GM12878 (cell line): ENCODE results near the gene ZNF768. TPM values are rescaled to one million over a fixed set of nuclear protein-coding genes. Genes with fewer than 3 reads are reported as not detected.
A peak's percentile ranks its signal among the peaks of the same experiment; 100 is the strongest.

ENCODE experiments used
- ATAC-seq: fragments of 200-7000 bp; cut with Tn5 transposase; 3 replicates; pipeline ENCODE4 v1.9.1; 2020; ENCODE audit warnings: mild to moderate bottlenecking, moderate library complexity
- BruUV-seq: library from RNA; stranded (reverse); fragments of 400-500 nt; replicated peaks from 2 replicates; lab custom pipeline; 2021; lab: Mats Ljungman, UMichigan
- CTCF ChIA-PET: fragments of 300-600 bp; sonication (Branson Sonifier 250); formaldehyde crosslinking; extraction: SDS; loops from one replicate; lab custom pipeline; 2021; ENCODE audit warnings: inconsistent platforms; lab: Yijun Ruan, JAX
- POLR2A ChIA-PET: fragments of 350-600 bp; formaldehyde crosslinking; extraction: SDS; loops from one replicate; lab custom pipeline; 2021; ENCODE audit warnings: inconsistent platforms; lab: Charles Lee
- RAD21 ChIA-PET: fragments of 300-600 bp; sonication (Branson Sonifier 250); formaldehyde crosslinking; loops from one replicate; lab custom pipeline; 2023; ENCODE audit warnings: antibody characterized with exemption; ENCODE audit not compliant: unreplicated experiment; lab: Charles Lee
- SMC1A ChIA-PET: fragments of 300-600 bp; sonication (Branson Sonifier 250); formaldehyde crosslinking; loops from one replicate; lab custom pipeline; 2023; ENCODE audit not compliant: unreplicated experiment, uncharacterized antibody; lab: Charles Lee
- DNase-seq: peaks from one replicate; pipeline ENCODE4 v3.0.0-alpha.2; 2011; ENCODE audit warnings: low read depth, low spot score
- FAIRE-seq: peaks from 3 replicates; lab custom pipeline; 2011; peaks lifted over from hg19 to GRCh38; lab: Jason Lieb, UNC
- H2AFZ ChIP-seq: 2 replicates; pipeline ENCODE4 v1.6.0; 2011; ENCODE audit warnings: low read depth, low read length, control low read depth; ENCODE audit not compliant: control insufficient read depth
- H3K27ac ChIP-seq: 2 replicates; pipeline ENCODE4 v1.5.1; 2011; ENCODE audit warnings: control low read depth; ENCODE audit not compliant: control insufficient read depth, insufficient read depth
- H3K27me3 ChIP-seq, 2 experiments: replicated peaks in 1 of 2; 2 replicates each; pipeline versions ENCODE4 v1.6.0 to v1.6.1; 2011; ENCODE audit warnings: low read length in 1 of 2; ENCODE audit not compliant: control insufficient read depth in 2 of 2, insufficient read depth in 2 of 2
- H3K36me3 ChIP-seq, 2 experiments: 2 replicates each; pipeline ENCODE4 v1.5.1; 2011; ENCODE audit warnings: low read length in 1 of 2; ENCODE audit not compliant: control insufficient read depth in 2 of 2, insufficient read depth in 2 of 2
- H3K4me1 ChIP-seq: 2 replicates; pipeline ENCODE4 v1.6.1; 2011; ENCODE audit warnings: mild to moderate bottlenecking, low read length, moderate library complexity, mixed read lengths; ENCODE audit not compliant: control insufficient read depth, insufficient read depth
- H3K4me2 ChIP-seq: 2 replicates; pipeline ENCODE4 v1.6.0; 2011; ENCODE audit warnings: control low read depth; ENCODE audit not compliant: control insufficient read depth, insufficient read depth
- H3K4me3 ChIP-seq: fragments of 200-600 bp; sonication (generic); 2 replicates; pipeline ENCODE4 v1.5.1; 2016
- H3K79me2 ChIP-seq: 2 replicates; pipeline ENCODE4 v1.6.0; 2011; ENCODE audit warnings: low read length; ENCODE audit not compliant: control insufficient read depth, insufficient read depth
- H3K9ac ChIP-seq: 2 replicates; pipeline ENCODE4 v1.8.0; 2011; ENCODE audit warnings: low read length, control low read depth, mixed read lengths; ENCODE audit not compliant: control insufficient read depth, insufficient read depth
- H3K9me3 ChIP-seq: replicated peaks from 3 replicates; pipeline ENCODE4 v1.5.1; 2011; ENCODE audit warnings: mild to moderate bottlenecking, low read length; ENCODE audit not compliant: control insufficient read depth, insufficient read depth
- H4K20me1 ChIP-seq: 2 replicates; pipeline ENCODE4 v1.6.0; 2011; ENCODE audit not compliant: control insufficient read depth, insufficient read depth
- CBX3 ChIP-seq: fragments of 200-600 bp; sonication (generic); IDR thresholded peaks from 2 replicates; pipeline ENCODE4 v1.6.1; 2016; ENCODE audit warnings: low read depth, borderline replicate concordance
- PKNOX1 ChIP-seq: fragments of 450-650 bp; IDR thresholded peaks from 2 replicates; pipeline ENCODE4 v1.6.1; 2016; ENCODE audit warnings: mild to moderate bottlenecking
- POLR2AphosphoS2 ChIP-seq: IDR thresholded peaks from 2 replicates; pipeline ENCODE4 v1.6.1; 2011; ENCODE audit warnings: low read depth, mild to moderate bottlenecking, low read length, improper control_type of control experiment, moderate library complexity
- SIN3A ChIP-seq: IDR thresholded peaks from 2 replicates; pipeline ENCODE4 v1.6.1; 2012; ENCODE audit warnings: low read depth, low read length, improper control_type of control experiment
- SMAD1 ChIP-seq: fragments of 450-650 bp; IDR thresholded peaks from 2 replicates; pipeline ENCODE4 v1.6.1; 2018; ENCODE audit warnings: mild to moderate bottlenecking, low read depth; ENCODE audit not compliant: partially characterized antibody
- SRF ChIP-seq, 2 experiments: IDR thresholded peaks; 2 replicates each; pipeline ENCODE4 v1.6.1; 2011; ENCODE audit warnings: low read depth in 2 of 2, low read length in 2 of 2, mild to moderate bottlenecking in 1 of 2, moderate library complexity in 1 of 2
- ZNF622 ChIP-seq: fragments of 450-650 bp; IDR thresholded peaks from 2 replicates; pipeline ENCODE4 v1.6.1; 2017; ENCODE audit warnings: mild to moderate bottlenecking, inconsistent platforms
- ZNF687 ChIP-seq: fragments of 450-650 bp; IDR thresholded peaks from 2 replicates; pipeline ENCODE4 v1.6.1; 2017; ENCODE audit warnings: mild to moderate bottlenecking, moderate library complexity
- WGBS: methylation state at CpG from one replicate; pipeline ENCODE4 v1.1.6; 2016; ENCODE audit warnings: low lambda C conversion rate; ENCODE audit not compliant: insufficient replicate concordance, insufficient coverage; ENCODE audit errors: missing lambda C conversion rate; 5-methylcytosine and 5-hydroxymethylcytosine counted together
- in situ Hi-C: fragments of 300-500 bp; cut with MboI; formaldehyde crosslinking; loops from 9 replicates; pipeline ENCODE4 v1.14.3; 2018; ENCODE audit warnings: mixed read lengths
- intact Hi-C: fragments of 100-400 bp; cut with micrococcal nuclease; formaldehyde crosslinking; loops from one replicate; pipeline ENCODE4 v1.14.2; 2022; ENCODE audit not compliant: unreplicated experiment
- polyA plus RNA-seq, 11 experiments: library from polyadenylated mRNA; depleted of rRNA in 4 of 11; unstranded in 6 of 11; stranded (reverse) in 5 of 11; fragments of >200 nt; fragmentation: Nextera tagmentation in 4 of 11; fragmentation: Illumina TruSeq in 1 of 11; extraction: Ambion mirVana in 4 of 11; extraction: Trizol in 1 of 11; gene quantifications; 1 replicate in 1 of 11; 2 replicates in 10 of 11; pipeline versions ENCODE4 v1.2.1 to v1.2.3, GENCODE V29; 2011 to 2016; ENCODE audit warnings: inconsistent platforms in 2 of 11, missing spikeins in 2 of 11, low read depth in 1 of 11
- total RNA-seq, 4 experiments: library from RNA; depleted of rRNA in 3 of 4; stranded (reverse); fragments of >200 nt in 3 of 4; fragmentation: Illumina TruSeq in 1 of 4; extraction: Trizol in 1 of 4; gene quantifications; 2 replicates each; pipeline versions ENCODE4 v1.2.1 to v1.2.3, GENCODE V29; 2013 to 2021

The ZNF768 gene
- total and polyA plus RNA-seq, 10 of the 15 experiments (the other 5 are each of a cell fraction or from before 2014, with no cell fraction given) = 0.05 to 23.1 (median 9.1) TPM

DNA sequence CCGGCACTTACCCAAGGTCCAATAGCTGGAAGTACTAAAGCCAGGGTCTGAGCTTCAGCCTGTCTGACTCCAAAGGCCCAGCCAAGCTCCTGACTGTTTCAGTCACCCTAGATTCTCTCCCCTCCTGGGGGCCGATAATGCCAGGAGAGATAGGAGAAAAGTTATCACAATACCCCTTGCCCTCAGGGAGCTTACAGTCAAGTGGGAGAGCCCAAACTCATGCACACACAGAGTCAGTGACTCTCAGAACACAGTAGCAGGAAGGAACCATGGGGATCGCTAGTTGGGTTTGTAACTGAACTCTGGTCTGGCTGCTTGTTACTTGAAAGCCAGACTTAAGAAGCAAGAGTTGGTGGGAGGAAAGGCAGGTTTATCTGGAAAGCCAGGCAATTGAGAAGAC lies 14.9 kb downstream of the ZNF768 start:
- no peaks in the 10 kb centered on the region for H3K4me1 ChIP-seq
- H4K20me1 ChIP-seq = no peaks in the 10 kb centered on the region
- FAIRE-seq (no peak), ATAC-seq (no peak), DNase-seq (no peak)
- intact Hi-C loops (no loop called here), in situ Hi-C loops (no loop called here)
- H3K27me3 ChIP-seq = no peaks in the 10 kb centered on the region
- POLR2A ChIA-PET = interaction anchor here (1.6 kb wide), 1 partner anchor 11 kb away, joined by 3 read pairs; no protein-coding TSS in a partner anchor
- RAD21 ChIA-PET = interaction anchor here (1.3 to 1.5 kb wide), 2 partner anchors 38 to 82 kb away, joined by 4 to 5 read pairs; partner anchors contain the start of gene DCTPP1
- peaks cover 26 to 44% of the 10 kb centered on the region in 2 experiments for H3K36me3 ChIP-seq
- TF ChIP-seq ZNF687 (no peak), SRF (IDR thresholded peaks at IDR 0.05; ENCODE audit: low read depth in 2 of 2, low read length in 2 of 2) (no peak), SIN3A (no peak), PKNOX1 (no peak), CBX3 (no peak), SMAD1 (no peak), POLR2AphosphoS2 (no peak), ZNF622 (no peak)
- no peak overlapping the region for H3K4me2 ChIP-seq
- no peak overlapping the region for H3K9ac ChIP-seq
- H3K4me3 ChIP-seq = no peak overlapping the region
- CTCF ChIA-PET = interaction anchor here (1.3 to 2.0 kb wide), 2 partner anchors 81 to 87 kb away, joined by 4 to 8 read pairs; partner anchors contain the start of gene DCTPP1
- no peak overlapping the region for H2AFZ ChIP-seq
- BruUV-seq = TSS peak; percentile 58
- no peak overlapping the region for H3K27ac ChIP-seq
- no peaks in the 10 kb centered on the region for H3K79me2 ChIP-seq
- no peaks in the 10 kb centered on the region for H3K9me3 ChIP-seq
- 94% methylated on average over 3 of the region's 3 CpGs for WGBS
- SMC1A ChIA-PET = interaction anchor here (1.2 to 1.7 kb wide), 5 partner anchors 13 to 87 kb away, joined by 3 read pairs; partner anchors contain the start of gene DCTPP1
